HCT116 (cell line): ENCODE measurements around the gene FLOT1. TPM values are rescaled to one million over a fixed set of nuclear protein-coding genes. Genes with fewer than 3 reads are reported as not detected.

Experiments
- ATAC-seq: fragments of 200-7000 bp; cut with Tn5 transposase; 2 replicates; pipeline ENCODE4 v1.9.1; 2020; ENCODE audit warnings: mild to moderate bottlenecking, moderate library complexity
- BruUV-seq: library from RNA; stranded (reverse); fragments of 400-500 nt; replicated peaks from 2 replicates; lab custom pipeline; 2021; lab: Mats Ljungman, UMichigan
- CTCF ChIA-PET: fragments of 300-600 bp; sonication (Branson Sonifier 250); formaldehyde crosslinking; loops from one replicate; lab custom pipeline; 2021; ENCODE audit warnings: antibody characterized with exemption; lab: Charles Lee
- POLR2A ChIA-PET: fragments of 300-600, 350-600 bp; sonication (Branson Sonifier 250); formaldehyde crosslinking; loops from one replicate; lab custom pipeline; 2021; ENCODE audit warnings: antibody characterized with exemption; lab: Charles Lee
- RAD21 ChIA-PET, 2 experiments: fragments of 300-600 bp; sonication (Branson Sonifier 250); formaldehyde crosslinking; loops; one replicate each; lab custom pipeline; 2023; ENCODE audit warnings: low total read pairs in 2 of 2; ENCODE audit not compliant: uncharacterized antibody in 2 of 2, unreplicated experiment in 2 of 2, low non-redundant PET in 1 of 2; lab: Charles Lee
- DNase-seq: peaks from one replicate; pipeline ENCODE4 v3.0.0-alpha.2; 2010; ENCODE audit warnings: low read depth, low spot score
- H2AFZ ChIP-seq: fragments of 200-600 bp; shearing (Covaris generic), sonication (generic); 2 replicates; pipeline ENCODE4 v1.6.1; 2017; ENCODE audit warnings: low read depth, mixed run types, mixed read lengths, antibody characterized with exemption, low read length; ENCODE audit not compliant: poor library complexity, severe bottlenecking
- H3K27ac ChIP-seq: 2 replicates; pipeline ENCODE4 v1.5.1; 2012; ENCODE audit warnings: low read depth, low read length
- H3K27me3 ChIP-seq: fragments of 200-600 bp; sonication (generic); 2 replicates; pipeline ENCODE4 v1.6.1; 2016; ENCODE audit warnings: mixed run types, low read length, mixed read lengths; ENCODE audit not compliant: insufficient read depth
- H3K36me3 ChIP-seq, 2 experiments: fragments of 200-500 bp in 1 of 2; fragments of 200-600 bp in 1 of 2; sonication (Bioruptor generic) in 1 of 2; sonication (generic) in 1 of 2; 2 replicates each; pipeline versions ENCODE4 v1.5.1 to v1.6.1; 2014 to 2016; ENCODE audit warnings: low read length in 2 of 2, inconsistent platforms in 1 of 2, mixed read lengths in 1 of 2, mixed run types in 1 of 2; ENCODE audit not compliant: insufficient read depth in 2 of 2, control insufficient read depth in 1 of 2
- H3K4me1 ChIP-seq, 2 experiments: fragments of 200-600 bp in 1 of 2; sonication (generic) in 1 of 2; 2 replicates each; pipeline versions ENCODE4 v1.5.1 to v1.6.1; 2012 to 2017; ENCODE audit warnings: low read length in 2 of 2, inconsistent platforms in 1 of 2, mild to moderate bottlenecking in 1 of 2, mixed read lengths in 1 of 2, mixed run types in 1 of 2, moderate library complexity in 1 of 2; ENCODE audit not compliant: insufficient read depth in 2 of 2, control insufficient read depth in 1 of 2
- H3K4me2 ChIP-seq: fragments of 200-600 bp; sonication (generic); 2 replicates; pipeline ENCODE4 v1.6.1; 2017; ENCODE audit warnings: mixed run types, low read length, mixed read lengths
- H3K4me3 ChIP-seq, 2 experiments: fragments of 200-600 bp in 1 of 2; sonication (generic) in 1 of 2; replicated peaks in 1 of 2; 2 replicates each; pipeline ENCODE4 v1.5.1; 2011 to 2016; ENCODE audit warnings: low read length in 2 of 2, control low read depth in 1 of 2, low read depth in 1 of 2, mild to moderate bottlenecking in 1 of 2, mixed read lengths in 1 of 2, mixed run types in 1 of 2
- H3K79me2 ChIP-seq: fragments of 200-600 bp; sonication (generic); 2 replicates; pipeline ENCODE4 v1.6.1; 2017; ENCODE audit warnings: mild to moderate bottlenecking, mixed run types, low read length, moderate library complexity, mixed read lengths; ENCODE audit not compliant: insufficient read depth
- H3K9ac ChIP-seq: fragments of 200-600 bp; sonication (generic); 2 replicates; pipeline ENCODE4 v1.6.1; 2016; ENCODE audit warnings: low read length, mixed read lengths
- H3K9me2 ChIP-seq: fragments of 200-600 bp; sonication (generic), shearing (Covaris generic); 2 replicates; pipeline ENCODE4 v1.6.1; 2017; ENCODE audit warnings: mixed run types, mild to moderate bottlenecking, moderate library complexity; ENCODE audit not compliant: insufficient read depth
- H3K9me3 ChIP-seq, 2 experiments: fragments of 200-500 bp in 1 of 2; fragments of 200-600 bp in 1 of 2; sonication (Bioruptor generic) in 1 of 2; sonication (generic) in 1 of 2; 2 replicates each; pipeline ENCODE4 v1.6.1; 2014 to 2017; ENCODE audit warnings: low read length in 2 of 2, mixed read lengths in 2 of 2, inconsistent platforms in 1 of 2, low read depth in 1 of 2, mild to moderate bottlenecking in 1 of 2, mixed run types in 1 of 2, moderate library complexity in 1 of 2; ENCODE audit not compliant: control insufficient read depth in 1 of 2, insufficient read depth in 1 of 2
- H4K20me1 ChIP-seq: fragments of 200-600 bp; sonication (generic), shearing (Covaris generic); 2 replicates; pipeline ENCODE4 v1.6.1; 2017; ENCODE audit warnings: mixed run types, mild to moderate bottlenecking, moderate library complexity; ENCODE audit not compliant: insufficient read depth
- ELF1 ChIP-seq: IDR thresholded peaks from 2 replicates; pipeline ENCODE4 v1.6.1; 2012; ENCODE audit warnings: low read depth, borderline replicate concordance
- JUND ChIP-seq: IDR thresholded peaks from 2 replicates; pipeline ENCODE4 v1.6.1; 2012
- SP1 ChIP-seq: IDR thresholded peaks from 2 replicates; pipeline ENCODE4 v1.6.1; 2012; ENCODE audit warnings: low read depth
- YY1 ChIP-seq: IDR thresholded peaks from 2 replicates; pipeline ENCODE4 v1.6.1; 2011; ENCODE audit warnings: low read length, low read depth, moderate library complexity, mild to moderate bottlenecking; ENCODE audit not compliant: insufficient replicate concordance; ENCODE audit errors: extremely low read depth
- ZNF274 ChIP-seq: fragments of 200-500 bp; sonication (Bioruptor generic); IDR thresholded peaks from 2 replicates; pipeline ENCODE4 v1.6.1; 2014; ENCODE audit warnings: mild to moderate bottlenecking, low read depth, low read length, inconsistent platforms
- intact Hi-C: fragments of 100-400 bp; cut with micrococcal nuclease; formaldehyde crosslinking; loops from 2 replicates; pipeline ENCODE4 v1.10.0; 2022
- total RNA-seq: library from RNA; stranded (reverse); gene quantifications from one replicate; pipeline ENCODE4 v1.2.1, GENCODE V29; 2021; ENCODE audit not compliant: unreplicated experiment
- TF ChIP-seq, protein P1 (sequence below), 3 experiments: fragments of 200-600 bp in 1 of 3; sonication (generic) in 1 of 3; IDR thresholded peaks in 2 of 3; conservative IDR thresholded peaks in 1 of 3; 2 replicates each; pipeline ENCODE4 v1.5.1; 2012 to 2017; ENCODE audit warnings: low read depth in 2 of 3, low read length in 2 of 3, antibody characterized with exemption in 1 of 3, borderline replicate concordance in 1 of 3, control low read depth in 1 of 3, mild to moderate bottlenecking in 1 of 3, mixed read lengths in 1 of 3, mixed run types in 1 of 3, moderate library complexity in 1 of 3; ENCODE audit not compliant: insufficient read depth in 1 of 3

Gene FLOT1
- total RNA-seq, 1 experiment from 2014 or later, result 117 TPM

DNA sequence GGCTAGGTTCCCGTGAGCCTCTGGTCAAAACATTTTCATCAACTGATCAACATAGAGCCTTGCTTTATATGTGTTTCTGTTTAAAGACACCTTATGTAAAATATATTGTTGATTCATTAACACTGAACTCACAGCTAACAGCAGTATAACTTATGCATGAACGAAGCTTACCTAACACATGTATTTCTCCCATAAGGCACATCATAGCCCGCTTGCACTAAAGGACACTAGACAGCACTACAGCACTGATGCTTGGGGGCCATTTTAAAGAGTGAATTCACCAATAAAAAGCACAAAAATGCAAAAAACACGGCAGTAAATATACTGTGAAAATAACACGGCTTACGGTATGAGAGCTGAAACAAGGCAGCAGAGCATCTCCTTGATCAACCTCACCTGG lies 4.0 kb downstream of the FLOT1 start:
- TF ChIP-seq YY1 (no peak), JUND (no peak), ELF1 (no peak)
- intact Hi-C loops, result no loop called here
- ChIA-PET RAD21 (interaction anchor here in 1 of 2 experiments (0.5 kb wide), 1 partner anchor 188 kb away, joined by 6 read pairs; no protein-coding TSS in a partner anchor), POLR2A (interaction anchor here (0.8 to 16.4 kb wide), 6 partner anchors 10 to 63 kb away, joined by 3 to 680 read pairs (median 4); partner anchors contain the start of gene MDC1), CTCF (no interaction called here)
- no peaks in the 10 kb centered on the region for H3K9me2 ChIP-seq
- H4K20me1 ChIP-seq, result no peaks in the 10 kb centered on the region
- no peak for DNase-seq
- no peaks in the 10 kb centered on the region for H3K27me3 ChIP-seq
- H3K4me1 ChIP-seq, result peaks cover 21 to 50% of the 10 kb centered on the region in 2 experiments
- H2AFZ ChIP-seq, result no peak overlapping the region
- no peak overlapping the region for H3K27ac ChIP-seq
- no TSS peak for BruUV-seq
- no peak overlapping the region for H3K9ac ChIP-seq
- H3K36me3 ChIP-seq, result peaks cover 5 to 7% of the 10 kb centered on the region in 2 experiments; a peak in 1 of 4 replicates
- no peak overlapping the region for H3K4me3 ChIP-seq
- peaks cover 7% of the 10 kb centered on the region for H3K79me2 ChIP-seq
- ATAC-seq, result no peak
- H3K4me2 ChIP-seq, result no peak overlapping the region
- no peaks in the 10 kb centered on the region for H3K9me3 ChIP-seq

DNA sequence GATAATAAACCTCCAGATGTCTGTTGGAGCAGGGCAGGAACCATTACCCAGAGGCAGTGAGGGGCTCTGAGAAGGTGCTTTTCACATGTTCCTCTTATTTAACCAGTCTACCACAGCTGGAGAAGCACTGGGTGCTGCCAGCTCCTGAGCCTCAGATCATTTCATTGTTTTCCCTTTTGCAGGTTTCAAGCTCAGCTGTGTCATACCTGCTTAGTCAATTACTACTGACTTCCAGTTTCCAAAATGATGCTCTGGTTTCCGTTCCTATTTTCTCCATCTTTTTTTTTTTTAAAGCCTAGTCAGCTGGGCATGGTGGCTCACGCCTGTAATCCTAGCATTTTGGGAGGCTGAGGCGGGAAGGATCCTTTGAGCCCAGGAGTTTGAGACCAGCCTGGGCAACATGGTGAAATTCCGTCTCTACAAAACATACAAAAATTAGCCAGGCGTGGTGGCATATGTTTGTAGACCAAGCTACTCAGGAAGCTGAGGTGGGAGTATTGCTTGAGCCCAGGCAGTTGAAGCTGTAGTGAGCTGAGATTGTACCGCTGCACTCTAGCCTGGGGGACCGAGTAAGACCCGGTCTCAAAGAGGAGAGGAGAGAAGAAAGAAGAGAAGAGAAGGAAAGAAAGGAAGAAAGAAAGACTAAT lies 6.7 kb downstream of the FLOT1 start:
- CTCF ChIA-PET, result interaction anchor here (1.1 kb wide), 1 partner anchor 254 kb away, joined by 3 read pairs; no protein-coding TSS in a partner anchor
- H3K36me3 ChIP-seq, result peaks cover 2 to 3% of the 10 kb centered on the region in 2 experiments; a peak in 1 of 4 replicates

More for the DNA sequence above, 6.7 kb downstream of the FLOT1 start:
- no peak for TF ChIP-seq SP1
- TF ChIP-seq ZNF274, result no peak
- TF ChIP-seq, protein P1, sequence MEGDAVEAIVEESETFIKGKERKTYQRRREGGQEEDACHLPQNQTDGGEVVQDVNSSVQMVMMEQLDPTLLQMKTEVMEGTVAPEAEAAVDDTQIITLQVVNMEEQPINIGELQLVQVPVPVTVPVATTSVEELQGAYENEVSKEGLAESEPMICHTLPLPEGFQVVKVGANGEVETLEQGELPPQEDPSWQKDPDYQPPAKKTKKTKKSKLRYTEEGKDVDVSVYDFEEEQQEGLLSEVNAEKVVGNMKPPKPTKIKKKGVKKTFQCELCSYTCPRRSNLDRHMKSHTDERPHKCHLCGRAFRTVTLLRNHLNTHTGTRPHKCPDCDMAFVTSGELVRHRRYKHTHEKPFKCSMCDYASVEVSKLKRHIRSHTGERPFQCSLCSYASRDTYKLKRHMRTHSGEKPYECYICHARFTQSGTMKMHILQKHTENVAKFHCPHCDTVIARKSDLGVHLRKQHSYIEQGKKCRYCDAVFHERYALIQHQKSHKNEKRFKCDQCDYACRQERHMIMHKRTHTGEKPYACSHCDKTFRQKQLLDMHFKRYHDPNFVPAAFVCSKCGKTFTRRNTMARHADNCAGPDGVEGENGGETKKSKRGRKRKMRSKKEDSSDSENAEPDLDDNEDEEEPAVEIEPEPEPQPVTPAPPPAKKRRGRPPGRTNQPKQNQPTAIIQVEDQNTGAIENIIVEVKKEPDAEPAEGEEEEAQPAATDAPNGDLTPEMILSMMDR (IDR thresholded peaks at IDR 0.05 in 2 of 3, conservative IDR thresholded peaks at IDR 0.05 in 1 of 3; ENCODE audit: borderline replicate concordance in 1 of 3, insufficient read depth in 1 of 3, low read depth in 2 of 3, low read length in 2 of 3), result no peak
- Histone ChIP-seq H3K9me2 (no peaks in the 10 kb centered on the region), H4K20me1 (no peaks in the 10 kb centered on the region), H3K27ac (no peak overlapping the region), H3K9ac (no peak overlapping the region), H3K4me1 (peaks cover 20 to 36% of the 10 kb centered on the region in 2 experiments), H3K27me3 (no peaks in the 10 kb centered on the region), H3K9me3 (no peaks in the 10 kb centered on the region), H2AFZ (no peak overlapping the region), H3K79me2 (no peaks in the 10 kb centered on the region), H3K4me2 (no peak overlapping the region), H3K4me3 (no peak overlapping the region)
- intact Hi-C loops, result no loop called here
- ATAC-seq (no peak), DNase-seq (no peak)
- no TSS peak for BruUV-seq
- POLR2A ChIA-PET, result interaction anchor here (0.7 to 1.5 kb wide), 2 partner anchors 10 to 123 kb away, joined by 3 to 4 read pairs; no protein-coding TSS in a partner anchor
- RAD21 ChIA-PET, result no interaction called here
